DMS153 treated with DMSO at 0.1 percent for 48 hours (cell line): Measurements from ENCODE around the gene TMEM151B.
"Not testable (repeated sequence)": the region's sequence is repeated elsewhere in the genome, so short reads cannot be mapped to it uniquely, and the experiment has no call there.

Source experiments
- DNase-seq: peaks from one replicate; lab custom pipeline; 2025; ENCODE audit not compliant: unreplicated experiment; lab: John Stamatoyannopoulos, UW

Gene TMEM151B

DNA sequence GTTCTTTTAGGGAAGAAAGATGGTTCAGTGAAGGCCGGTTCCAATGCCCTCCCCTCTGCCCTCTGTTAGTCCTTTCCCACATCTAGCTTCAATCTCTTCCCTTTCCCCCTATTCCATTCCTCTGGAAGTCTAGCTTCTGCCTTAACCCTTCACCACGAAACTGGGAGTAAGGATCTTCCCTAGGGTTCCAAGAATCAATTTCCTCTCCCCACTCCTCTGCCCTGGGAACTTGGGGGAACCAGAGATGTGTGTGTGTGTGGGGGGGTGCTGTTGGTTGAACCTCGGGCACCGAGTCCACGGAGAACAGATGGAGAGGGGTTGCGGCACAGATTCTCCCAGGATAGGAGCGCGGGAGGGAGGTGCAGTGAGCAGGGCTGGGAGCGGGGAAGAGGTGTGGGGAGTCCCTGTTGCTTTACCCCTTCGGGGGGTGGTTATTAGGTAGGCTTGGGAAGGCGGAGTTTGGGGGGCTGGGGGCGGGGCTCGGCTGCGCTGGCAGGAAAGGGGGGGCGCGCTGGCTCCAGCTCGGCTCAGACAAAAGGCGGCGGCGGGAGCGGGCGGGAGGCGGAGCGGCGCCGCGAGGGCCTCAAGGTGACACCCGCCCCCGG lies at the start of gene TMEM151B:
Gene TMEM151B (plus strand): TSS at position 530 of the 605 bp plus-strand sequence. CDS start 293 bp downstream, outside the sequence.
- DNase-seq, result no peak

DNA sequence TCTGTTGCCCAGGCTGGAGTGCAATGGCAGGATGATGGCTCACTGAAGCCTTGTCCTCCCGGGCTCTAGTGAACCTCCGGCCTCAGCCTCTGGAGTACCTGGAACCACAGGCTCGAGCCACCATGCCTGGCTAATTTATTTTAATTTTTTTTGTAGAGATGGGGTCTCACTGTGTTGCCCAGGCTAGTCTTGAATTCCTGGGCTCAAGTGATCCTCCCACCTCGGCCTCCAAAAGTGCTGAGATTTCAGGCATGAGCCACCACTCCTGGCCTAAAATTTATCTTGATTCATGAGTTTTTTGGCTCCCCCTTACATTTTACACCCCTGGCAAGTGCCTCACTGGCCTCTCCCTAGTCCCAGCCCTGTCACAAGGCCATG lies 49.3 kb upstream of the TMEM151B start:
- no peak for DNase-seq

DNA sequence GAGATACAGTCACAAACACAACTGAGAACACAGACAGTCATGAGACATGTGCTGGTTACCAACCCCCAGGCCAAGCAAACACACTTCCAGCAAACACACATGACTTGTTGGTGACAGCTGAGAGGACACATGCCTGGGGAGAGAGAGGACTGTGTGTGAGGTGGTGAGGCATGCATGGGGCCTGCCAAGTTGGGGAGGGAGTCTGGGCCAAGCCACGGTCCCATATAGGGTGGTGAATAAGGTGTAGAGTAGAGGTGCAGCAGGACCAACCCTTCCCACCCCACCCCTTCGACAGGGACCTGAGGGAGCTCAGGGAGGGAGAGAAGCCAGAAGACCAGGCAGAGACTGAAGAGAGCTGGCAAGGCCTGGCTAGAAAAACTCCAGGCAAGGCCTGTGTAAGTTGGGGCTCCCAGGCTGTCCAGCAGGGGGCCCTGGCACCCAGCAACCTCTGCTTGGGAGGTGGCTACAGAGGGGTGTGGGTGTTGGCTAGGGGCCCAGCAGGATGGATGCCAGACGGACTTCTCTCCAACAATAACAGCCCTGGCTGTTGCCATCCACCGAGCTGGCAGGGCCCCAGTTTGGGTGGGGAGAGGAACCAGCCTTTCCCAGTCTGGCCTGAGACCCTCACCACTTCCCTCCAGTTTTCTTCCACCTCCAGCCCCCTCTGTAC lies 48.8 kb upstream of the TMEM151B start:
- peak; percentile 32 for DNase-seq

DNA sequence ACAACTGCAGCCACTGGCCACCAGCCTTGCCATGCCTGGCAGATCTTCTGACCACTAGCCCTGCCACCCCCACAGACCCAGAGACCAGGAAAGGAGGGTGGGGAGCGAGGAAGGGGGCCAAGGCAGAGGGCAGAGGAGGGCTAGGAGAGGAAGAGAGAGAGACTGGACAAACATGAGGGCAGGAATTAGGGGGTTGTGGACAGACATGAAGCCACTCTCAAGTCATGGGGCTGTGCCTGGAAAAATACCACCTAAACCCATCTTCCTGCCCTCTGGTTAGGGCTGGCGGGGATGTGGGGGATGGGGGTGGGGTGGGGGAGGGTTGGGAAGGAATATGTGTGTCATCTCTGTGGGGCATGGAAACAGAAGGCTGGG lies 48.3 kb upstream of the TMEM151B start:
- no peak for DNase-seq

DNA sequence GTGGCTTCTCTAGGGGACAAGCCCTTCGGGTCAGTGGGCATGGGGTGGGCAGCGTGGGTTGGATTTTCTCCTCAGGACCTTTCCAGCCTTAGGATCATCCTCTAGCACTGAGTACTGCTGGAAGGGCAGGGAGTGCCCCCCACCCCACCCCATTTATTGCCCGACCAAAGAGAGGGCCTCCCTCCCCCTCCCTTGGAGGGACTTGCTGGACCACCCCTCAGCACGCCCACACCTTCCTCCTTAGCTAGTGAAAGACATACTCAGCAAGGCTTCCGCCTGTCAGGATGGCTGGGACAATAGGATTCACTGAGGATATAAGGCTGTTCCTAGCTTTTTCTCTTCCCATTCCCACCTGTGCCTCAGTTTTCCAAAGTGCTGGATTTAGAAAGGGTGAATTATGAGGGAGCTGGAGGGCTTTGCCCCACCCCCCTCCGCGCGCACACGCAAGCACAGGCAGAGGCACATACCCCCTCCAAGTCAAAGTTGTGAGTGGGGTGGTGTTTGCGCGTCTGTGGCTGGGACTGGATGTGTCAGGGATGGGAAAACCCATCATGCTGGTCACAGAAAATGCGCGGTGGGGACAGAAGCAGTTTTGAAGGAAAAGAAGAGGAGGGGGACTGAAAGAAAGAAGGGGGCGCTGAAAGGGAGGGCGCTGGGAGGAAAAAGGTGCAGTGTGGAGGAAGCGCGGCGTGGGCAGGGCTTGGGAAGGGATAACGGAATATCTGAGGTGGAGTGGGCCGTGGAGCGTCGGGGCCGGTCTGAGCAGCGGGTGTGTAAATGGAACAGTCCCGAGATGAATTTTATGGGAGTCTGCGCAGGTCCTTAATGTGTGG lies 47.5 kb upstream of the TMEM151B start:
- DNase-seq, result peak; percentile 29

DNA sequence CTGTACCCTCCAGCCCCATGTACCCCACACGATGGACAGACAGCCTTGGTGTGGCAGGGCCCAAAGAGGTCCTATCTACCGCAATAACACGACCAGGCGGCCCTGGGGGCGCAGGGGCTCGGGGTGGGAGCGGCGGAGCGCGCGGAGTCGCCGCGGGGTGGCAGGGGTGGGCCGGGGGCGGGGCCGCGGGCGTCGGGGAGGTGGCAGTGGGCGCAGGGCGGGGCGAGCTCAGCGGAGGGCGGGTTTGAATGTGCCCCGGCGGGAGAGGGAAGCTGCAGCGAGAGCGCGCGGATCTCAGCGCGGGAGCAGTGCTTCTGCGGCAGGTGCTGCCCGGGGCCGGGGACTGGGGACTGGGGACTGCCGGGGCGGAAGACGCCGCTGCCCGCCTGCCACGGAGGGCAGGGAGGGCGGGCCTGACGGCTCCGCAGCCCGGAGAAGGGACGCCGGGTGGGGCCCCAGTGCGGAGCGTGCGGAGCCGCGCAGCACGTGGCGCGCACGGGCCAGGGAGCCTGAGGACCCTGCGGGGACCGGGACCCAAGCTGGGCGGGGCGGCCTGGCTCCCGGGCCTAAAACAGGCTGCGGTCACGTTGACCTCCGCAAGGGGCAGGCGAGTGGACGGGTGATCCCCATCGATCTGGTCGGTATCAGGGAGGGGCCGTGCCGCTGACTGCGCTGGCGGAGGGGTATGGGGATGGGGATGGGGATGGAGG lies 46.8 kb upstream of the TMEM151B start, which contains the start of gene SLC29A1:
Gene SLC29A1 (plus strand): TSS at position 277 of the 710 bp plus-strand sequence. CDS start 3,719 bp downstream, outside the sequence.
- peak; percentile 65 for DNase-seq

DNA sequence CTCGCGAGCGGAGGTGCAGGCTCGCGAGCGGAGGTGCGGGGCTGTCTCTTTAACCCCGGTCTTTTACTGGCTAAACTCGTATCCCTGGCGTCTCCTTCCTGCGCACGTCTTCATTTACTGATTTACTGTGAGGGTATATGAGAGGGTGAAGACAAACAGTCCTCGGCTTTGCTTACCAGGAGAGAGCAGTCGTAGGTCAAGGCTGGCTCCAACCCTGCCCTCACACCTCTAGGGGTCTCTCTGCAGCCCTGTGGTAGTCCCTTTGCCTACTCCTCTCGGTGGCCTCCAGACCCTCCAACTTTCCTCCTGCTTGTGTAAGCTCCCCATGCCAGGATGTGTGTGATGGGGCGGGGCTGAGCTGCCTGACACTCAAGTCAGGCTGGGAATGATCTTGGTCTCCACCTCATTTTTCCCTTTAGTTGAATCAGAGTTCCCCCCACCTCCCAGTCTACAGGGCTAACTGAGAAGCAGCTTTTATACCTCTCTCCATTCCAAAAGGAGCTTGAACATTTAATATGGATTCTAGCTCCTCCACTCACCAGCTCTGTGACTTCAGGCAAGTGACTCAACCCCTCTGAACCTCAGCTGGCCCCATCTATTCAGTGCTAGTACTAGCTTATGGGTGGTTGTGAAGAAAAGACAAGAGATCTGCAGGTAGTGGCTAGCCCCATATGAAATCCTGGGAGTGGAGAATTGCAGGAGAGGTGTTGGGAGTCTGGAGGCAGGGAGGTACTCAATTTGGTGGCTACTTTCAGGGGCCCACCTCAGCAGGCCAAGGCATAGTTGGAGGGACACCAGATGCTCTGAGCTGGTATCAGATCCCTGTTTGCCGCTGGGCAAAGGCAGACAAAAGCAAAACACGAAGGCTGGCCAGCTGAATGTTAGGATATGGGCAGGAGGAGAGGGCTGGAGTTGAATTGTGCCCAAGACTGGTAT lies 46.0 kb upstream of the TMEM151B start:
- no peak for DNase-seq

DNA sequence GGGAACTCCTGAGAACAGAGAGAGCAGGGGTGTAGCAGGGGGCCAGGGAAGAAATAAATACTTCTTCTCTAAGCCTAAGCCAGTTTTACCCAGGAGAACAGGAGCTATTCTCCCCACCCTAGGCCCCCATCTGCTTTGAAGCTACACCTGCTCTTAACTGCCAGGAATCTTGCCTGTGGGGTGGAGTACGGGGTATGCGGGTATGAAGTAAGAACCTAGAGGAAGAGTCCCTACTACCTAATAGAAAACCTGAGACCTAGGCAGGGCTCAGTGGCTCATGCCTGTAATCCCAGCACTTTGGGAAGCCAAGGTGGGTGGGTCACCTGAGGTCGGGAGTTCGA lies 45.3 kb upstream of the TMEM151B start:
- DNase-seq, result no peak

DNA sequence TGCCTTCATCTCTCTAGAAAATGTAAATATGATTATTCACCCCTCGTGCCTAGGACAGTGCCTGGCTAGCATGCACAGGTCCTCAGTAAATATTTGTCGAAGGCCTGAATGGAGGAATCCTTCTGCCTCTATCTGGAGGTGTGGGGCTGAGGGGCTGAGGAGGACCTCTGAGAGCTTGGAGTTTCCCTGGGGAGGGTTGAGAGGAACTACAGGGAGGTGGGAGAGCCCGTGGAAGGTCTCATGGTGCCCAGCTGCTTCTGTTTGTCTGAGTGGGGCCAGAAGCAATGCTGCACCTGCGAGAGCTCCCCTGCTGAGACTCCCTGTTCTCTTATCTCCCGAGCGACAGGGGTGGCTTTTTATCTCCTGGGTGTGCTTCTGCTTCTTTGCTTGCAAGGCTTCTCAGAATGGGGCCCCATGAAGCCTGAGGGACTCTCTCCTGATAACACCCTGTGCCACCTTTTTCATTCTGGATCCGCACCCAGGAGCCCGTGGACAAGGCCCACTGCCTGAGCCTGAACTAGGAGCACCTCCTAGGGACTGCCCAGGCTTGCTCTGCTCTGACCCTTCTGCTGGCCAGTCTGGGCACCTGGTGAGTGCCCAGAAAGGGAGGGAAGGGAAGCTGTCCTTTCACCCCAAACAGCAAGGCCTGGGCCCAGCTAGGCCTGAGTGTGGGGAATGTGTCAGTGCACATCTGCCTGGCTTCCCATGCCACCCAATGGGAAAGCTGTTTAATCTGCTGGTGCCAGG lies 44.5 kb upstream of the TMEM151B start:
- DNase-seq, result no peak

DNA sequence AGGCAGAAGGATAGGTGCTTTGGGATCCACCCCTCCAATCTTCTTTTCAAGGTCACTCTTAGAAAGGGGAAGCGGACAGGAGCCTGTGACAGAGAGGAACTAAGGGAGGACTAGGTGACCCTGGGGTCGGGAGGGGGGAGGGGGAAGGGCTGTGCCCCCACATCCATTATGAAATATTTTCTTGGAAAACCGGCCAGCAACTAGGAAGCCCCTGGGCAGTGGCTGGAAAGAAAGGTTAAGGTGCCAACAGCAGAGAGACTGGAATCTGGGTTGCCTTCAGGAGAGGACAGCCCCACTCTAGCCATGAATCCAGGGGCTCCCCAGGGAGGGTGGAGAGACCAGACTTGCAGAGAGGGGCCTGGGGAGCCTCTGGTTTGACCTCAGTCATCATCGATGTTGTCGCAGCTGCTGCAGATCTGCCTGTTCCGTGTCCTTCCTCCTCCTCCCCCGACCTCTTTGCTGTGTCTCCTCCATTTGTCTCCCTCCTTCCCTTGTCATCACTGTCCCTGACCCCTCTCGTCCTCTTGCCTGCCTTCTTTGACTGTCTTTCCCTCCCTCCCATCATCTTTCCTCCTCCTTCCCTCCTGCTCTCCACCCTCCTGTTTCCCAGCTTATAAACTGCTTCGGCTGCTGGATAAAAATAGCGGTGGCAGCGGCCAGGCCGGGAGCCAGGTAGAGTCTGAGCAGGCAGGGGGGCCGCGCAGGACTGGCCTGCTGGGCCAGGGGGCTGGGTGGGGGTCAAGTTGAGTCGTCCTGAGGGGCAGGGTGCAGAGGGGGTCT lies 43.7 kb upstream of the TMEM151B start:
- no peak for DNase-seq

DNA sequence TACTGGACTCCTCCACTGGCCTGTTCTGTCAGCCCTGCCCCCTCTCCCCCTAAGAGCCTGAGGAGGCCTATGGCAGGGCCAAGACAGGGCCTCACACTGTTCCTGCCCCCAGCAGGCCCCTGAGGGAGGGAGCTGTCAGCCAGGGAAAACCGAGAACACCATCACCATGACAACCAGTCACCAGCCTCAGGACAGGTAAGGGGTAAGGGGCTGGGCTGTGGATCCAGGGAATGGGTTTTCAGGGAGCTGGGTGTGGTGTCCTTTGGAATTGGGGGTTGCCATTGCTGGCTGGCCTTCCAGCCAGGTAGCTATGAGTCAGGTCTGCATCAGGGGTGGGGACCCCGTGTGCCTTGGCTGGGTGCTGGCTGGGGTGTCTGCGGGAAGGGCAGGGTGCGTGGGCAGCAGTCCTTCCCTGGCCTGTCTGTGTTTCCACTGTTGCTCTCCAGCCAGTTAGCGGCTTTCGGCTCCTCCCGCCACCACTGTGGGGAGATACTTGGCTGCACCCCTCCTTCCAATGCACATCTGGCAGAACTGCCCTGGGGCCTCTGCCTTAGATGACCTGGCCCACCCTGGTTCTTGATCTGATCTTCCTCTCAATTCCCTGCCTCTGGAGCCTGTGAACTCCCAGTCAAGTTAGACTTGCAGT lies 43.0 kb upstream of the TMEM151B start:
- no peak for DNase-seq

DNA sequence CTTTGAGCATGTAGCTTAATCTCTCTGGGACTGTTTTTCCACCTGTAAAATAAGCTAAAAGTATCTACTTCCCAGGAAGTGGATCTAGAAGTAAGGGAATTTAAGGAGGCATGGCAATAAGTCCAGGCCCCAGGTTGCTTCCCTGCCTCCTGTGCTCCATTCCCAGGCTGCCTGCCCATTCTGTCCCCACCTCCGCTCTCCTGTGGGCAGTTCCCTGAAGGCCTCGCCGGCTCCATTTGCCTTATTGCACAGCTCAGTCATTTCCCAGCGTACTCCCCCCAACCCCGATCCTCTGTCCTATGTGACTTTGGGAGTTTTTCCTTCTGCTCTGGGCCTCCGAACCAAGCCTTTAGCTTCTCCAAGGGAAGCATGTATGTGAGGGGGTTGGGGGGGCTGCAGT lies 42.2 kb upstream of the TMEM151B start:
- DNase-seq, result no peak

DNA sequence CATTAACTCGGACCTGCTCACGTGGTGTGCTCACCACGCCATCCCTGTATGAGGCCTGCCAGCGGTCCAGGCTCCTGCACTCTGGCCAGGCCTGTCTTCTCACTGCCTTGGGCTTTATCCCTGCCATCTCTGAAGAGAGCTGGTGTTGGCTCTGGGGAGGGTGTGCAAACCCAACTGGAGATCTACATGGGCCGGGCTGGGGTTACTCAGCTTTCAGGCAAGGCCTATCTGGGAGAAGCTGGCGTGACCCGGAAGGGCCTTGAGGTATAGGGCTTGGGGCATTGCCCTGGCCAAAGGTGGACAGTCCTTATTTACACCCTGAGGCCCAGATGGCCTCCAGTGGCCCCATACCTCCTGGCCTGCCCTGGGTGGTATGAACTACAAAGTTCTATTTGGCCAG lies 41.8 kb upstream of the TMEM151B start:
- DNase-seq, result no peak

DNA sequence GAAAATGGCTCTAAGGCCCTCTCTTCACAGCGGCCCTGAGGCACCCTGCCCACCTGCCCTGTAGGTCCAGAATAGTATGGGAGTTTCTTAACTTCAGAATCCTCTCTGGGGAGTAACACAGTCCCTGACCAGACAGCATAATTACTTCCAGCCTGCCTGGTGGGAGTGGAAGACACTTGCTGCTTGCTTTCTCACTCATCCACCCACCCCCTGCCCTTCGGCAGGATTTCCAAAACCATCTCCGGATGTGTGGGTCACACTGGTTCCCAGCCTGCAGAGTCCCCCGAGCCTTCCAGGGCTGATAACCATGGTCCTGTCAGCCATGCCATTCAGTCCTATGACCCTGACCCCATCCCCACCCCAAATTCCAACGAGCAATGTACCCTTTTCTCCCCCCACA lies 41.4 kb upstream of the TMEM151B start:
- DNase-seq, result no peak

DNA sequence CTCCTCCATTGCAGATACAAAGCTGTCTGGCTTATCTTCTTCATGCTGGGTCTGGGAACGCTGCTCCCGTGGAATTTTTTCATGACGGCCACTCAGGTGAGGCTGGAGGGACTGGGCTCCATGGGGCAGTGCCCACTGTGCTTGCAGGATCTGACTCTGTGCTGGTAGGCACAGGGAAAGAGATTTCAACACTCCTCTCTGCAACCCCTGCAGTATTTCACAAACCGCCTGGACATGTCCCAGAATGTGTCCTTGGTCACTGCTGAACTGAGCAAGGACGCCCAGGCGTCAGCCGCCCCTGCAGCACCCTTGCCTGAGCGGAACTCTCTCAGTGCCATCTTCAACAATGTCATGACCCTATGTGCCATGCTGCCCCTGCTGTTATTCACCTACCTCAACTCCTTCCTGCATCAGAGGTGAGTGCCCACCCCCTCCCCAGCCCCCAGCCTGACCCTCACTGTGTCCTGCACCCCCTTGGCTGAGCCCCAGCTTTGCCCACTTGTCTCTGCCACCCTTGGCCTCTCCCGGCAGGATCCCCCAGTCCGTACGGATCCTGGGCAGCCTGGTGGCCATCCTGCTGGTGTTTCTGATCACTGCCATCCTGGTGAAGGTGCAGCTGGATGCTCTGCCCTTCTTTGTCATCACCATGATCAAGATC lies 40.7 kb upstream of the TMEM151B start:
- no peak for DNase-seq

DNA sequence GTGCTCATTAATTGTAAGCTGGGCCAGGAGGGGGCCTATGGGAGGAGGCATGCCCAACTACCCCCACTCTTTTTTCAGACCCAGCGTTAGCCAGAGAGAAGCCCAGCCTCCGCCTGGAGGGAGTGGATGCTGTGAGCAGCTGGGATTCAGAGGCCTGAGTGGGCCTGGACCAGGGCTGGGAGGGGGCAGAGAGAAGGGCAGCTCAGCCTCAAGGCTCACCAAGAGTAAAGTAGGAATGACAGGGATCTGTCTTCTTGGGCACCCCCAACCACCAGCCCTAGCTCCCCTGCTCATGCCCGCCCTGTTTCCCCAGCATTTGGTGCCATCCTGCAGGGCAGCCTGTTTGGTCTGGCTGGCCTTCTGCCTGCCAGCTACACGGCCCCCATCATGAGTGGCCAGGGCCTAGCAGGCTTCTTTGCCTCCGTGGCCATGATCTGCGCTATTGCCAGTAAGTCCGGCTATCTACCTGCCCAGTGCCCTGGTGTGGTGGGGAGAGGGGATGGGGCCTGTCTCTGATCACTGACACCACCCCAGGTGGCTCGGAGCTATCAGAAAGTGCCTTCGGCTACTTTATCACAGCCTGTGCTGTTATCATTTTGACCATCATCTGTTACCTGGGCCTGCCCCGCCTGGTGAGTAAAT lies 40.1 kb upstream of the TMEM151B start:
- DNase-seq, result no peak

DNA sequence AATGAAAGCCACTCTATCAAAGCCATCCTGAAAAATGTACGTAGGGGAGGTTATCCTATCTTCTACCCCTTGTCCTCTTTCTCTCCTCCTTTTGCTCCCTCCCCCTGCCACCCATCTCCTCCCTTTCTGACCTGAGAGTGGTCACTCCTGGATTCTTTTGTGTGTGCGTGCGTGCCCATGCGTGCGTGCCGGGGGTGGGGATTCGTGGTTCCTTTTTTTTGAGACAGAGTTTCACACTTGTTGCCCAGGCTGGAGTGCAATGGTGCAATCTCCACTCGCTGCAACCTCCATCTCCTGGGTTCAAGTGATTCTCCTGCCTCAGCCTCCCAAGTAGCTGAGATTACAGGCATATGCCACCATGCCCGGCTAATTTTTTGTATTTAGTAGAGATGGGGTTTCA lies 38.8 kb upstream of the TMEM151B start:
- DNase-seq, result not testable (repeated sequence)
